ENCODE measurements around the gene NUP188.
"Not testable (repeated sequence)": the region's sequence is repeated elsewhere in the genome, so short reads cannot be mapped to it uniquely, and the experiment has no call there.

Gene NUP188

GRCh38 chr9:128943832-128944620, 3.5 kb upstream of the NUP188 start:
- DNase-seq (ENCODE audit: extremely low spot score): no peak
- no peak for TF ChIP-seq CTCF (IDR thresholded peaks at IDR 0.05; ENCODE audit: control extremely low read depth, extremely low read depth, low read depth, missing control alignments)
- ChIA-PET CTCF (interaction anchor here (0.7 to 1.8 kb wide), 5 partner anchors 10 to 582 kb away, joined by 3 to 5 read pairs (median 3); partner anchors contain the start of gene SH3GLB2), POLR2A (interaction anchor here (0.6 kb wide), 1 partner anchor 95 kb away, joined by 3 read pairs; no protein-coding TSS in a partner anchor)

- POLR2A ChIA-PET; DNase-seq (ENCODE audit: extremely low spot score): not testable (repeated sequence)
- CTCF ChIA-PET: interaction anchor here (1.2 to 1.3 kb wide), 2 partner anchors 17 to 83 kb away, joined by 3 read pairs; partner anchors contain the start of gene SH3GLB2
Observed at GRCh38 chr9:128944966-128945365, 2.5 kb upstream of the NUP188 start.

GRCh38 chr9:128945798-128946501, 1.5 kb upstream of the NUP188 start:
- ChIA-PET CTCF (interaction anchor here (1.2 to 1.3 kb wide), 2 partner anchors 18 to 82 kb away, joined by 3 read pairs; partner anchors contain the start of gene SH3GLB2), POLR2A (interaction anchor here (0.5 kb wide), 1 partner anchor 130 kb away, joined by 3 read pairs; no protein-coding TSS in a partner anchor)
- no peak for DNase-seq (ENCODE audit: extremely low spot score)
- no peak for TF ChIP-seq CTCF (IDR thresholded peaks at IDR 0.05; ENCODE audit: control extremely low read depth, extremely low read depth, low read depth, missing control alignments)

- ChIA-PET POLR2A (interaction anchor here (0.5 kb wide), 2 partner anchors 131 to 526 kb away, joined by 3 to 5 read pairs; partner anchors contain the start of gene CERCAM), CTCF (interaction anchor here (4.8 kb wide), 1 partner anchor 18 kb away, joined by 26 read pairs; no protein-coding TSS in a partner anchor)
- no peak for TF ChIP-seq CTCF (IDR thresholded peaks at IDR 0.05; ENCODE audit: control extremely low read depth, extremely low read depth, low read depth, missing control alignments)
- no peak for DNase-seq (ENCODE audit: extremely low spot score)
Observed at GRCh38 chr9:128946571-128947276, 775 bp upstream of the NUP188 start.

DNA sequence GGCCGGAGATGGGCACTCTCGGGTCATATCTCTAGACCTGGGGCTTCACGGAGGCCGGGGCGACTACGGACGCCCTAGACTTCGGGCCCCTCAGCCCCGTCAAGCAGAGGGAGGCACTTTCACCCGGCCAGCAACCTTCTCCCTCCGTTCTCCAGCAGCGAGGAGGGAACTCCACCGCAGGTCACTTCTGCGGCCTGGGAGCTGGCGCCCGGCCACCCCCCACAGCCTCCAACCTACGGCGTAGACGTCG, 297 bp upstream of the NUP188 start:
- DNase-seq (ENCODE audit: extremely low spot score): no peak
- no peak for TF ChIP-seq CTCF (IDR thresholded peaks at IDR 0.05; ENCODE audit: control extremely low read depth, extremely low read depth, low read depth, missing control alignments)
- ChIA-PET POLR2A (interaction anchor here (1.3 kb wide), 1 partner anchor 129 kb away, joined by 3 read pairs; the partner anchor contains the start of gene ENDOG), CTCF (interaction anchor here (4.8 kb wide), 1 partner anchor 19 kb away, joined by 26 read pairs; no protein-coding TSS in a partner anchor)

DNA sequence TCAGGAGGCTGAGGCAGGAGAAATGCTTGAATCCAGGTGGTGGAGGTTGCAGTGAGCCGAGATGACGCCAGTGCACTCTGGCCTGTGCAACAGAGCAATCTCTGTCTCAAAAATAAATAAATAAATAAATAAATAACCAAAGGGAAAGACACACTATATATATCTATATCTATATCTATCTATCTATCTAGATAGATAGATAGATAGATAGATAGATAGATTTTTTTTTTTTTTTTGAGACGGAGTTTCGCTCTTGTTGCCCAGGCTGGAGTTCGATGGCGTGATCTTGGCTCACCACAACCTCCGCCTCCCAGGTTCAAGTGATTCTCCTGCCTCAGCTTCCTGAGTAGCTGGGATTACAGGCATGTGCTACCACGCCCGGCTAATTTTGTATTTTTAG, 13.9 kb downstream of the NUP188 start:
- DNase-seq (ENCODE audit: extremely low spot score); CTCF ChIA-PET: not testable (repeated sequence)
- POLR2A ChIA-PET: interaction anchor here (0.6 kb wide), 1 partner anchor 119 kb away, joined by 4 read pairs; the partner anchor contains the start of gene DOLPP1

GRCh38 chr9:128969491-128969890, 22.0 kb downstream of the NUP188 start:
- POLR2A ChIA-PET: no interaction called here
- no peak for TF ChIP-seq CTCF (IDR thresholded peaks at IDR 0.05; ENCODE audit: control extremely low read depth, extremely low read depth, low read depth, missing control alignments)
- no peak for DNase-seq (ENCODE audit: extremely low spot score)
- CTCF ChIA-PET: interaction anchor here (1.2 kb wide), 1 partner anchor 41 kb away, joined by 3 read pairs; no protein-coding TSS in a partner anchor

Measured in GM10248 (cell line).